Stimulated activated CD8-positive, alpha-beta memory T cell treated with anti-CD3 and anti-CD28 coated beads, Interleukin-15, amount 100 ng/mL, for 1 hour (primary cell): ENCODE measurements around the gene ATP8B1.

Experiments used
- DNase-seq: peaks from one replicate; pipeline ENCODE4 v3.0.0-alpha.2; 2020; ENCODE audit warnings: low read depth

ATP8B1 gene

DNA sequence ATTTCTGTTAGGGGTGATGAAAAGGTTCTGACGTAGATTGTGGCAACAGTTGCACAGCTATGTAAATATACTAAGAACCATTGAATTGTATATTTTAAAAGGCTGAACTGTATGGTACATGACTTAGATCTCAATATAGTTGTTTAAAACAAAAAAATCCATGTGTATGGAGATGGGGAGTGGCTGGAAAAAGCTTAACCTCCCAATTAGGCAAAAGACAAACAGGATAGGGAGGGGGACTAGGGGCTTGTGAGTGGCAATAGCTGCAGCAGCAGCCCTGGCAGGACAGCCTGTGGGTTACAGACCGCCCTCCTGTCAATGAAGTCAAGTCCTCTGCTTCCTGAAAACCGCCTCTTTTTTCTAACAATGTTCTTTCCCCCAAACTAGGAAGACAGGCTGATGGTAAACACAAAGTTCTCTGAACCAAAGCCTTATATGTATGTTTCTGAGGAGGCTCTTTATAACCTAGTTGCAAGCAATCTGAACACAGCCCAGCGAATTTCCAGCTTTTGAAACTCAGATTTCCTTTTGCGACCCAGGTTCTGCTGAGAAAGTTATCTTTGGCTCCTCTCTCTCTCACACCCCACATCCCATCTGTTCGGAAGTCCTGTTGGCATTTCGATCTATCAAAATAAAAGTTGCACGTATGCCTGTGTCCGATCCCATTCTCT lies 10.3 kb downstream of the ATP8B1 start:
- DNase-seq: no peak

DNA sequence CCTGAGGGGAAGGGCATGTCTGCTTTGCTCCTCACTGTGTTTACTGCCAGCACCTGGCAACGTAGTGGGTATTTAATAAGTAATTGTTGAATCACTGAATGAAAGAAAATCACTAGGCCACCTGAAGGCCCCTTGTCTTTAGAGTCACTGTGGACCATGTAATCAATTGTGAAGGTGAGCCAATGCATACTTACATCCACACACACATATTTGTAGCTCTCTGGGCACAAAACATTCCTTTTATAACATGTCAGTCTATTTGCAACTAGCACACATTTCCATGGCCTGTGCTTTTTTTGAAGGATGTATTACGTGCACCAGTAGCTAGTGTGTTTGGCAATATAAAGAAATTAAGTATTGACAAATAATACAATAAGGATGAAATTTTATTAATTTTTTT lies 11.2 kb downstream of the ATP8B1 start:
- DNase-seq: no peak

DNA sequence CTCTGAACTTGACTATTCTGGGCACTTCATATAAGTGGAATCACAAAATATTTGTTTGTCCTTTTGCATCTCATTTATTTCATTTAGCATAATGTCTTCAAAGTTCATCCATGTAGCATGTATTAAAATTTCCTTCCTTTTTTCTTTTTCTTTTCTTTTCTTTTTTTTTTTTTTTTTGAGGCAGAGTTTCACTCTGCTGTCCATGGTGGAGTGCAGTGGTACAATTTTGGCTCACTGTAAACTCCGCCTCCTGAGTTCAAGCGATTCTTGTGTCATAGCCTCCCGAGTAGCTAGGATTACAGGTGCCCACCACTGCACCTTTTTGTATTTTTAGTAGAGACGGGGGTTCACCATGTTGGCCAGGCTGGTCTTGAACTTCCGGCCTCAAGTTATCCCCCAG lies 11.9 kb downstream of the ATP8B1 start:
- no peak for DNase-seq

DNA sequence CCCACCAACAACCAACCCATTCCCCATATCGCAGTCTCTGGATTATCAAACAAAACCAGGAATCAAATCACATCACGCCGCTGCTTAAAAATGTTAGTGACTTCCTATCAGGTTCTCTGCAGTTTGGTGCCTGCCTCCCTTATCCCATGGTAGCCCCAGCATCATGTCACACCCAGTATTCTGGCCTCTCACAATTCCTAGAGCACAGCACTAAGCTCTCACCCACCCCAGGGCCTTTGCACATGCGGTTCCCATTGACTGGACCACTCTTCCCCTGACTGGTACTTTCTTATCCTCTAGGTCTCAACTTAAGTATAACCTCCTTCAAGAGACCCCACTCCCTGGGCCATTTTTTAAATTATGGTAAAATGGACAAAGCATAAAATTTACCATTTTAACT lies 12.8 kb downstream of the ATP8B1 start:
- DNase-seq: no peak

DNA sequence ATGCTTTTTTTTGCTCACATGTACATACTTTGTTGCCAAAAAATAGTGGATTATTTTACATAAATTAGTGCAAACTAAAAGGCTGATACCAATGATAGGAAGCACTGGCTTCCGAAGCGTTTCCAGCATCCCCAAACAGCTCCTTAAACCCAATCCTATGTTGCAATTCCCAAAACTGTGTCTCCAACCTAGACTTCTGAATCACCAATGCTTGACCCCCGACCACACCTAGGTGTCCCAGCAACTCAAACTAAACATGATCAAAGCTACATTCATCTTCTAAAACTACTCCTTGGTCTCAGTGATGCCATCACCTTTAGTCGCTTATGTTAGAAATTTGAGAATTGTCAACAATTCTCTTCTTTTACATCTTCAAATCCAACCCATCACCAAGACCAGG lies 13.4 kb downstream of the ATP8B1 start:
- DNase-seq: no peak

DNA sequence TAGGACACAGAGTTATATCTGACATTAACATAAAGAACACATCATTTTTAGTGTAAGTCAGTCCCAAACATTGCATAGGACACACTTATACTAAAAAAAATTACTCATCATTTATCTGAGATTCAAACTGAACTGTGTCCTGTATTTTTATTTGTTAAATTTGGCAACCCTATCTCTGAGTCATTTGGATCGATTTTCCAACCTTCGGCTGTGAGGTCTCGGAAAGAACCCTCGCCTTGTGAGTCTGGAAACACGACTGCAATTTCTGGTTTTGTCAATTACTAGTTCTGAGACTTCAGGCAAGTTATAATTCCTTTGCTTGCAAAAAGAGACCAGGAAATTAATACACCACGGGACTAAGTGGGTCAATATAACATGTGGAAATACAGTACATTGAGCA lies 14.0 kb downstream of the ATP8B1 start:
- DNase-seq: no peak

DNA sequence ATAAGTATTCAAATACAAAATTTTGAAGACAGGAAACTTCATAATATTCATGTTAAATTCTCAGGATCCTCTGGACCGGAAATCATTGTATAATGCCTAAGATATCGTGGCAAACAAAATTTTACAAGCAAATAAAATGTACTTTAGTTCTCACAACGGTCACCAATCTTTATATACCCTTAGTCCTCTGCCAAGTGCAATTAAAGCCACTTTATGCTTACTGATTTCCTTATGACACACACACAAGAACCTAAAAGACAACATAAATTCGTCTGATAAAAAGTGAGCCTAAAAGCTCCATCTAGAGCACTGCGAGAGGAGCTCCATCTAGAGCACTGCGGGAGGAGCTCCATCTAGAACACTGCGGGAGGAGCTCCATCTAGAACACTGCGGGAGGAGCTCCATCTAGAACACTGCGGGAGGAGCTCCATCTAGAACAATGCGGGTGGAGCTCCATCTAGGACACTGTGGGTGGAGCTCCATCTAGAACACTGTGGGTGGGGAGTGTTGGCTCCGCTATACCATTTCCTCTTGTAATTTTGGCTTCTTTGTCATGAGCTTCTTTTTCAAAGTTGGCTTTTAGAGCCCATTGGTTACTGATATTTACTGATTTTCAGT lies 15.9 kb downstream of the ATP8B1 start:
- no peak for DNase-seq

DNA sequence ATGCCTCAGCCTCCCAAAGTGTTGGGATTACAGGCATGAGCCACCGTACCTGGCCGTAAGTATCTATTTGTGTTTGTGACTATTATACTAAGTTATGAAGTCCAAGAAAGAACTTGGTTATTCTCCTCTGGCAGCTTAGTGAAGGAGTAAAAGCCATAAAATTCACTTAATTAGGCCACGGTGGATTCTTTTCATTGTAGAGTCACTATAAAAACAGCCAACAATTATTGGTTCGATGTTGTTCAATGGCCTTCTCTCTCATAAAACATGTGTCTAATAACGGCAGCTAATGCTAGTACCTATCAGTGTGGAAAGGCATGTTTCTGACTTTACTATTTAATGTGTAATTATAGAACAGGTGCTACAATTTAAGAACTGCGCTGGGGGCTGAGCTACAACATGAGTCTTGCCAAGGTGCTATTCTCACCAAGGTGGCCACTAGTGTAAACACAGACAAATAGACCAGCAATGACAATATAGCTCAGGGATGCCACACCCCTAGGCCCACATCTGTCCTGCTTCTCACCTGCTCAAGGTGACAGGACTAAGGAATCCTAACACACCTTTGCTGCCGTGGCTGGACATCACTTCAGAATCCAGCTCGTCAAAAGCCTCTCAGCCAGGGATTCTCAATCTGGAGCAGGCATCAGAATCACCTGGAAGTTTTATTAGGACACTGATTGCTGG lies 17.2 kb downstream of the ATP8B1 start:
- no peak for DNase-seq

DNA sequence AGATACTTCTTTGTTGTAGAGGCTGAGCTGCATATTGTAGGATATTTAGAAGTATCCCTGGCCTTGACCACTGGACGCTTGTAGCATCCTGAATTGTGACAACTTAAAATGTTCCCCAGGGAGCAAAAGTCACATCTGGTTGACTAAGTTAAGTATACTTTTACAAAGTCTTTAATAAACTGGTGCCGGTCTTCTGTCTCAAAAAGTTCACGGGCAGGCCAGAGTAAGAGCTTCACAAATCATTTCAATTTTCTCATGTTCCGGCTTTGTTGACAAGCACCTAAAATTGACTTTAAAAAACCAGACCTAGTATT lies 18.4 kb downstream of the ATP8B1 start:
- no peak for DNase-seq

DNA sequence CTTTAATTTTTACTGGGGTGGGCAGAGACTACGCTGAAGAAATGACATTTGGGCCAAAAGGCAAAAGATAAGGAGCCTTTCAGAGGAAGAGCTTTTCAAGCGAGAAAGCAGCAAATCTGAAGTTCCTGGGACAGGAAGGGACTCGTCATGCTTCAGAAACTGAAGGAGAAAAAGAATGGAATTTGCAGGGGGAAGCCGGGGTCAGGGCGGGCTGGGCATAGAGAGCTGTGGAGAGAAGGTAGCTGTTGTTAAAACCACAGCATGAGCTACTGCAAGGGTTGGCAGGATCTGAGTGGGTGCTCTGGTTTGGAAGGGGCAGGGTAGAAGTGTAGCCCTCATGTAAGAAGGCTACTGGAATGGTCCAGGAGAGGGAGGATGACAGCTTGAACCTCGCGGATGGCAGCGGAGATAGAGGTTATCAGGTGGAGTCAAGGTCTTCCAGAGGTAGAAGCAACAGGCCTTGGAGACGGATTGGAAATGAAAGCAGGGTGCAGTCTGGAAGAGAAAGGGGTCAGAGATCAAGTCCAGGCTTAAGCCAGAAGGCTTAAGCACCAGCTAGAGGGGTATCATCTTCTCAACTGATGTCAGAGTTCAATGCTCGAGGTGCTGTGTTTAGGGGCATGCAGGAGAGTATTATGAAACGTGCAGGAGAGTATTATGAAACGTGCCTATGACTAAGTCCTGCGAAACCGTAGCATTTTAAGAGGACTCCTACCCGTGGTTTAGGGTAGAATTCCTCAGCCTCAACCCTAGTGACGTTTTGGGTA lies 18.9 kb downstream of the ATP8B1 start:
- DNase-seq: no peak

DNA sequence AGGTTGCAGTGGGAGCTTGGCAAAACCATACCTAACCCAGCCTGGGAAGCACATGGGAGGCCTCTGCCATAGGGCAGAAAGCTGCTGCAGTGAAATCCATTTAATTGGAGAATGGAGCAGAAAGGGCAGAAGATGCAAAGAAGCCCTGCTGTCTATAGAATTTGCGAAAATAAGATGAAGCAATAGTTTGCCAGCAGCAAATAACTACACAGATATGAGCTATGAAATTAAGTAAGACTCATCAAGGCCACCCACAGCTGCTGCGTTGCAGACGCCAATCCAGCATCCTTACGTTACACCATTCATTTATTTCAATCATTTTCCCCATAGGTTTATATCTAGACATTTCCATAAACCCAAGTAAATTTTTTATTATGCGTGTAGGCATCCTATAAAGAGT lies 21.1 kb downstream of the ATP8B1 start:
- no peak for DNase-seq

DNA sequence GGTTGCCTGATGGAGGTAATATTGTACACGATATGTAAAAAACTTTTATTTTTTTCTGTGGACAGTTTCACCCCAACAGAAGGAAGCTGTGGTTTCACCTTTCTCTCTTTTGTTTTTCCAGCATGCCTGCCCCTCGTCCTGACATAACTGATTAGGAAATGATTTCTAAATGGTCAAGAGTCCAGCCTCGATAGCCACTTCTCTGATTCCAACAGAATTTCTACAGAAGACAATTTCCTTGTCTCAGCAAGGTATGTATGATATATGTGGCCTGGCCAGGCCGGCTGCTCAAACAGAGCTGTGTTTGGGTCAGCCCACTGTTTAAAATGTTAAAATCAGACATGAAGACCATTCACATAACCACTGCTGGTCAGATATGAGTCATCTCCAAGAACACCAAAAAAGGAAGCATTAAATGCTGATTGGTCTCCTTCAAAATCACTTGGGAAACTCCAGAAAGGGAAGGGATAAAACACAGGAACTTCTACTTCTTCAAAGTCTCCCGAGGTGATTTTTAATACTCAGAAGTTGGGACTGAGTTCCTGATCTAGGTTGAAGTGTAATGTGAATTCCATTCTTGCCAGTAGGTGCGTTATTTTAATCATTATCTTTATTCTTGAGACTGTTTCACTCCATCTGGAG lies 22.3 kb downstream of the ATP8B1 start:
- DNase-seq: no peak

DNA sequence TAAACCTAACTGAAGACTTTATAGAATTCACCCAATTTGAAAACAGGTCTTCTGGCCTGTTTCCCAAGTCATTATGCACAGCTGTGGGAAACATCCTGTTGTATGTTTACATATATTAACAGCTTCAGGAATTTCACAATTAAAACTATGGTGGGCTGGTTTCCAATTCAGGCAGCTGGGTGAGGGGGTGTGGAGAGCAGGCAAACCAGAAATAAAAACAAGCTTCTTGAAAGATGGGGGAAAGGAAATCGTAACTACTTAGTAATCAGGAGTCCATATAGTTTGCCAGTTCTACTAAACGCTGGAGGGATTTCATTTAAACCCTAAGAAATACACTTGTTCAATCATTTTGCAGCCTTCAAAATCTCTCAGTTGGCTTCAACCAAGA lies 22.8 kb downstream of the ATP8B1 start:
- DNase-seq: no peak

DNA sequence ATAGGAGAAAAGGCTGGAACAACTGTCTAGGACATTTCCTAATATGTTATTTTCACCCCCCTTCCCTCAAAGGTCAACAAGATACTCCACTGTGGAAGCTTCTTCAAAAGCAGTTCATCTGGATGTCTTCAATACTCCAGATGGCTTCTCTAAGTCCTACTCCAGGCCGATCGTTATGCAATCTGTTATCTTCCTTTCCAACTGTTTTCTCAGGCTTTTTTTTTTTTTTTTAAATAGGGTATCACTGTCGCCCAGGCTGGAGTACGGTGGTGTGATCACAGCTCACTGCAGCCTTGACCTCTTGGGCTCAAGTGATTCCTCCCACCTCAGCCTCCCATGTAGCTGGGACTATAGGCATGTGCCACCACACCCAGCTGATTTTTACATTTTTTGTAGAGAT lies 26.3 kb downstream of the ATP8B1 start:
- DNase-seq: no peak

DNA sequence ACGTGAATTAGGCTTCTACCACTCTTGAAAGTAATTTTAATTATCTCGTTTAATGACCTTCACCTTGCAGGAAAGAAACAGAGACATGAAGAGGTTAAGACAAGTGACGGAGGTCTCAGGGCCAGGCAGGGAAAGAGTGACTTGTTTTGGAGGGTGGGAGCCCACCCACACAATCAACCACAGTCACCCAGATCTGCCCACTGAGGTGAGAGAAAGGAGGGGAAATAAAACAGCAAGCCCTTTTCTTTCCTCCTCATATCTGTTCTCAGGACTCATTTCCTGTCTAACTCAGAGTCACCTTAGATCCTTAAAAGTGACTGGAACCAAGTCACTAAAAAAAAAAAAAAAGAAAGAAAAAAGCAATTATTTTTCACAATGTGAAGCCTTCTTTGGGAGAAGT lies 26.8 kb downstream of the ATP8B1 start:
- DNase-seq: no peak

DNA sequence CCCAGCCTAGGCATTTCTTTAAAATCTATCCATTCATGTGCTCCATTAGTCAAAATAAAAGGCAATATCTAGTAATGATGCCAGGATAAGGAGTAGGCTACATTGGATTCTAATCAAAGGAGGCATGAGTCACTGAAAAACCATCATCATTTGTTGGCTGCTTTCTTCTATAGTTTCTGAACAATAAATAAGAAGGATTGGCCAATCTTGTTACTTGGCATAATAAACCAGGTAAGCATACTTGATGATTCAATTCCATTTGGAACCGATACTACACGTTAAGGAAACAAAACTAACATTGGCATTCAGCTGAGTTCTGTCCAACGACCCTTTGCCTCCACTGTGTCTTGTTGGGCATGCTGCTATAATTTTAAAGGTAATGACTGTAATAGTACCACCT lies 27.2 kb downstream of the ATP8B1 start:
- DNase-seq: no peak

DNA sequence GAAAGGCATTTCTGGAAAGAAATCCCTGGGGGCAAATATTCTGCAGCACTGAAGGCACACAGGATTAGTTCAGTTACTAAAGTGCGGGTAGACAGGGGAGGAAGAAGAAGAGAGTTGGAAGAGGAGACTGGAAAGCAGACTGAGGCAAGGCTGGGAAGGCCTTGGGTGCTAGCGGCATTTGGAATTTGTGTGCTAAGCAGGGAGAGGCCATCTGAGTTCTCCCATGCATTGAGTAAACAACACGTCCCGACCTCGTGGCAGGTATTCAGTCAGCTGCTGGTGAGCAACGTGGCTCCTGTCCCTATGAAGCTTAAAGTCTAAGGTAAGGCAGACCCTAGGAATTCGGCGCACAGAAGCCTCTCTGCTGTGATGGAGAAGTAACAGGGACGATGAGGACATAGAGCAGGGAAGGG lies 30.7 kb downstream of the ATP8B1 start:
- DNase-seq: no peak

DNA sequence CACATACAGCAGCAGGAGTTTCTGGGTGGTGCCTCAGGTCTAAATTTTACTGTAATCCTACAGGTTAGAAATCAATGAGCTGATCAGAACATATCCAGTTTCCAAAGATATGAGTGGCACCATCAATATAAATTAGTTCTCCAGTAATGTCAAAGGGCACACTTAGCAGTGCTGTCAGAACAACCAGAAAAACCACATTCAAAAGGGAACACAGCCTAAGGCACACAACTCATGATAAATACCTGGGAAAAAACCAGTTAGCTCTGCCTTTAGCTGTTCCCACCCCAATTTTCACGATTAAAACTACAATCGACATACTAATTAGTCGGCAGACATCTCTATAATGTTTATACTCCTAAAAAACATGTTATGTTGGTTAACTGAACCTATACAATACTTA lies 31.5 kb downstream of the ATP8B1 start:
- no peak for DNase-seq

DNA sequence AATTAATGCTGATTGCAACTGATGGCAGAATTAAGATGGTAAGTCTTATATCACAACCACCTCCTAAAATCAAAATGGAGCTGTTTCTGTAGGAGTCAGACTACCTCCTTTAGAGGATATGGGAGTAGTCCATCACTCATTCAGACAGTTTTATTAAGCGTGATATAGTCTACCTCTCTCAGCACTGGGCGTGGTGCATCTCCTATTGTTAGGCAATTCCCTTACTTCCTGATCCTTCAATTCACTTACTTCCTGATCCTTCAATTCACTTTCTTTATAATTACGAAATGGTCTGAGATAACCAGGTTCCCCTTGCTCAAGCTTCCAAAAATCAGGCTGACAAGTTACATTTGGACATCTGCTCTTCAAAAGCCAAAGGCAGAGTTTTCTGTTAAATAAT lies 31.9 kb downstream of the ATP8B1 start:
- no peak for DNase-seq

DNA sequence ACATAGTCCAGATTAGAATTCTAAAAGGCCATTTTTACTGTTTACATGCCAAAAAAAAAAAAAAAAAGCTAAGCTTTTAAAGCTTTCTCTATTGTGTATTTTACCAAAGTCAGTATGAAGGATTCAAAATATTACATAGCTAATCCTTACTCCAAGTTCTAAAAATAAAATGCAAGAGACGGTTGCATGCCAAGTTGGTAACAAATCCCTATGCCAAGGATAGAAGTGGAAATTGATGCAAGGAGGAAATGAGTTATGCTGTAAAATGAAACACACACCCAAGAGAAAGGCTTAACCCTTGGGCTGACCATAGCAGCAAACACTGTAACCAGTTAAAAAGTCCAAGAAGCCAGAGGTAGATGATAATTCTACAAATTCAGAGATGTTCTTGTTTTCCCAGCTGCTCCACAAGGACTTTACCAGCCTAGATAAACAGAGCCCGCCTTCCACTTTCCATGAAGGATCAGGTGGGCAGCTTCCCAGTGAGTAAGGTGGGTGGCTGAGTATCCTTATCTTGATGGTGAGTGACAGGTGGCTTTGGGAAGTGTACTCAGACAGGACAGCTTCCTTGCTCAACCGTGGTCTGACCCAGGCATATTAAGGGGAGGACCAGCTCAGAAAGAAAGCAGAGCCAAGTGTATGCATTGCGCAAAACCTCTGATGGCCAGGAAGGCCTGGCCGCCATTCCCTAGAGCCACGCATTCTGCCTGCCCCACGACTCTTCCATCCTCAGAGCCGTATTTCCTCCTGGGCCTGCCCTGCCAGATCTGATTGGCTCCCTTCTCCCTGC lies 34.4 kb downstream of the ATP8B1 start:
- DNase-seq: no peak

DNA sequence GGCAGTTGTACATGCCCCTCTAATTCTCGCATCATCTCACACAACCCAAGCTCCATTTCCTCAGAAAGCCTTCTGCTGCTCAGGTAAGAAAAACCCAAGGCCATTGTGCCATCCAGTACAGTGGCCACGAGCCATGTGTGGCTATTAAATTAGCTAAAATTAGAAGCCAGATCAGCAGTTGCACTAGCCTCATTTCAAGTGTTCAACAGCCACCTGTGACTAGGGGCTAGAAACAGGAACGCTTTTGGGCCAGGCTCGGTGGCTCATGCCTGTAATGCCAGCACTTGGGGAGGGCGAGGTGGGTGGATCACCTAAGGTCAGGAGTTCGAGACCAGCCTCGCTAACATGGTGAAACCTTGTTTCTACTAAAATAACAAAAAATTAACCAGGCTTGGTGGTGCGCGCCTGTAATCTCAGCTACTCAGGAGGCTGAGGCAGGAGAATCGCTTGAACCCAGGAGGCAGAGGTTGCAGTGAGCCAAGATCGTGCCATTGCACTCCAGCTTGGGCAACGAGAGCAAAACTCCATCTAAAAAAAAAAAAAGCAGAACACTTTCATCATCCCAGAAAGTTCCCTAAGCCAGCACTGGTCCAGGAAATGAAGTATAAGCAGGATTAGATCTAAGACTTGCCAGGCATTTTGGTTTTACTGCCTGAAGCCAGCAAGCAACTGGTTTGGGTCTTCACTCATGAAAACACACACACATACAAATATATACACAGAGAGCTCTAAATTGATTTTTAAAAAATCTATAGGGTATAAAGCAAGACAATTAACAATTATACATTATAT lies 35.7 kb downstream of the ATP8B1 start:
- no peak for DNase-seq
